HG03097 (cell line): Measurements from ENCODE around the gene POU2F1.

Experiments
- ATAC-seq: cut with Tn5 transposase; IDR thresholded peaks from one replicate; pipeline ENCODE4 v1.9.1; 2021; ENCODE audit not compliant: unreplicated experiment, low FRiP score

POU2F1 gene

GRCh38 chr1:167357305-167357704, 136.6 kb downstream of the POU2F1 start:
- no peak for ATAC-seq

GRCh38 chr1:167359295-167359694, 138.6 kb downstream of the POU2F1 start:
- ATAC-seq = no peak

DNA sequence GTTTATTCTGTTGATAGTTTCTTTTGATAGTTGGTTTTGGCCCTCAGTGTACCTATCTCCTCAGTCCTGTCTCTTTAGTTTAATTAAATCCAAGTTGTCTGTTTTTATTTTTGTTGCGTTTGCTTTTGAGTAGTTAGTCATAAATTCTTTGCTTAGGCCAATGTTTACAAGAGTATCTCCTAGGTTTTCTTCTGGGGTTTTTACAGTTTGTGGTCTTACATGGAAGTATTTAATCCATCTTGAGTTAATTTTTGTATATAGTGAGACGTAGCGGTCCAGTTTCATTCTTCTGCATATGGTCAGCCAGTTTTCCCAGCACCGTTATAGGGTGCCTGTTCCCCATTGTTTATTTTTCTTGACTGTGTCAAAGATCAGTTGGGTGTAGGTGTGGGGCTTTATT, 139.4 kb downstream of the POU2F1 start:
- ATAC-seq = no peak

DNA sequence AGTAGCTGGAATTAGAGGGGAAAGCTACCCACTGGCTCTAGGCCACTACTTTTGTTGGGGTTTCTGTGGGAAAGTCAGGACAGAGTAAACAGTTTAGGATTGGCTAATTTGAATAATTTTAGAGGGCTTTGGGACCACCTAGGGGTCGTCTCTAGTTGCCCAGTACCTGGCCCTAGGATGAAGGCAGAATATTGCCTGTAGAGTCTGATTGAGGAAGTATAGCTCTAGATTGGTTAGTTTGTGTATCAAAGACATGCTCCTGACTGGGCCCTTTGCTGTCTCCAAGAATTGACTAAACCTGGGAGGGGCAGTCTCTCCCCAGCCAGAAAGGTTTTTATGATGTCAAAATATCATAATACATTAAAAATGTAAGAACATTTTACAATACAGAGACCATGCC, 142.0 kb downstream of the POU2F1 start:
- ATAC-seq = no peak

- no peak for ATAC-seq
Observed at GRCh38 chr1:167364826-167365225, 144.1 kb downstream of the POU2F1 start.

DNA sequence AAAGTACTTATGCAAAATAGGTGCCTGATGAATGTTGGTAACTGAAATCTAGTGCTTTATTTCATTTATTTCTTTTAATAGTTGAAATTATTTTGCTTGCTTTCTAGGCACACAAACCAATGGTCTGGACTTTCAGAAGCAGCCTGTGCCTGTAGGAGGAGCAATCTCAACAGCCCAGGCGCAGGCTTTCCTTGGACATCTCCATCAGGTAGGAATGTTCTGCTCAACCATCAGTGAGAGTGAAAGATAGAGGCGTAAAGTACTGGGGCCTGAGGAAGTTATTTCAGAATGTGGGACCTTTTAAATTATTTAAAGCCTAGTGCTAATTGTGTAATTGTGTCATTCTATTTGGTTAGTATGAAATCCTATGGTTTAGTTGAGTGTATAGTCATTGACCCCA, 144.7 kb downstream of the POU2F1 start:
- no peak for ATAC-seq

GRCh38 chr1:167367705-167368104, 147.0 kb downstream of the POU2F1 start:
- ATAC-seq = no peak

DNA sequence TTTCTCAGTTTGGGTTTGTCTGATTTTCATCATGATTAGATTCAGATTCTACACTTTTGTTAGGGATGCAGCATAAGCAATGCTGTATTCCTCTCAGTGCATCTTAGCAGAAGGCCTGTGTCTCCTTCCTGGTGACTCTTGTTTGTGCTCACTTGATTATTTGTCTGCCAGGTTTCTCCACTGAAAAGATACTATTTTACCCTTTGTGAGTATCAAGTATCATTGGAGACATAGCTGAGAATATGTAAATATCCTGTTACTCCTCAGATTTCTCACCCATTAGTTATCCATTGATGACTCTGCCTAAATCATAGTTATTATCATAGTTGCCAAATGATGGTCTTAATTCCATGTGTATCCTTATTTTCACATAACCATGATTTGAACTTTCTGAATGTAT, 148.5 kb downstream of the POU2F1 start:
- no peak for ATAC-seq

DNA sequence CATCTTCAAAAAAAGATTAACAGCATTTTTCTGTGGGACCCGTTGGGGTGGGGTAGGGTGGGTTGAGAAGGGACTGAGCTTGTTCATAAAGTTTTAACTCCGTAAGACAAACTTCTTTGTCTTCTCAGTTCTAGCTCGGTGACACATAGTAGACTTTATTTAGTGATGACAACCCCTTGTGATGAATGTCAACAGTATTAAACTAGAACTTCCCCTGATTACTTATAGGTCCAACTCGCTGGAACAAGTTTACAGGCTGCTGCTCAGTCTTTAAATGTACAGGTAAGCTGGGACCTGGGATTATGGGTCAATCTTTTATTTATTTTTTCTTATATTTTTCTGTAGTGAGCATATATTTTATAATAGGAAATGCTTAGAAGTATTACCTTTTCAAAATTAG, 149.2 kb downstream of the POU2F1 start:
- ATAC-seq = no peak

DNA sequence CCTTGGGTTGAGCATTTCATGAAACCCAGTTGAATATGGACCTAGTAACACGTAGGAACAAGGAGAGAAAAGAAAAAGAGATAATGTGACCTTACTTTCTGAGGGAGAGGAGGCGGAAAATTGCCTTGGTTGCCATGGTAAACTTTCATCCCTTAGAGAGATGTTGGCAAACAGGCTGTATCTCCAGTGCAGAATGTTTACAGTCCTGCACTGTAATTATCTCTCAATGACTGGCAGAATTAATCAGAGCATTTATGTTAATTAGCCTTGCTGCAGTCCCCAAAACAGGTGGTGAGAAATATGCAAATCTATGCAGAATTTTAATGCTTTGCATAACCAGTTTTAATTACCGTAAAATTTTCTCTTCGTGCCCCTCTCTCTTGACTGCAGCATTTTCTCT, 150.3 kb downstream of the POU2F1 start:
- ATAC-seq = no peak

DNA sequence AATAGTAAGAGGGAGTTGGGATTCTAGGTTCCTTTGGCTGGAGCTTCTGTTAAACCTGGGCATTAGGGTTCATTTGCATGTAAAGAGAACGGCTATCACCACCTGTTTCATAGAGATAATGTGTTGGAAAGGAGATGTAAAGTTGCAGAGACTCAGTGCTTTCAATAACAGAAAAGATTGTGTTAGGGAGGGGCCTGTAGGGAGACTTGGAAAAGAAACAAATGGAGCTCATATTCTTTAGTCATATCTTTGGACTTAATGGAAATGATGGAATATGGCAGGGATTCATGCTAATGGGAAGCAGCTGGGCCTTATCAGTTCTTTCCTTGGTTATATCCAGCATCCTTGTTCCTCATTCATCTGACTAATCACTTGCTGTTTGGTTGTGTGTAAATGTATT, 152.7 kb downstream of the POU2F1 start:
- no peak for ATAC-seq

DNA sequence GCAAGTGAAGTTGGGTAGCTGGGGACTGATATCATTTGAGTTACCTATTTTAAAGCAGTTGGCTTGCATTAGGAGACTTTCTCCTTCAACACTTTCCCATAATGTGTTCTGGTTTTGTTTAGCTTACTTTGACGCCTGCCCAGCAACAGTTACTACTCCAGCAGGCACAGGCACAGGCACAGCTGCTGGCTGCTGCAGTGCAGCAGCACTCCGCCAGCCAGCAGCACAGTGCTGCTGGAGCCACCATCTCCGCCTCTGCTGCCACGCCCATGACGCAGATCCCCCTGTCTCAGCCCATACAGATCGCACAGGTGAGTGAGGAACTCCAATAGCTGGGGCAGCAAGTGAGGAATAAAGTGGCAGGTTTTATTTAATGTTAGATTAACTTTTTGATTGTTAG, 153.3 kb downstream of the POU2F1 start:
- no peak for ATAC-seq

DNA sequence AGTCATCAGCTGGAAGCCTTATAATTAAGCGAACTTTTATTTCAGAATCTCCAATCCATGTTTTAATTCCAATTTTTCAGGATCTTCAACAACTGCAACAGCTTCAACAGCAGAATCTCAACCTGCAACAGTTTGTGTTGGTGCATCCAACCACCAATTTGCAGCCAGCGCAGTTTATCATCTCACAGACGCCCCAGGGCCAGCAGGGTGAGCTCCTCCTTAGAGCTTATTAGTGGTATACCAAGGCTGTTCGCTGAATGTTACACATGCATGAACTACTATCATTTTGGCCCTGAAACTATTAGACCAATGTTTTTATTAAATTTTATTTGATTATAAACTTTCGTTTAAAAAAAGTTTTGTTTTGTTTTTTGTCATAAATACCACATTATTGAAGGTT, 155.3 kb downstream of the POU2F1 start:
- ATAC-seq = no peak

DNA sequence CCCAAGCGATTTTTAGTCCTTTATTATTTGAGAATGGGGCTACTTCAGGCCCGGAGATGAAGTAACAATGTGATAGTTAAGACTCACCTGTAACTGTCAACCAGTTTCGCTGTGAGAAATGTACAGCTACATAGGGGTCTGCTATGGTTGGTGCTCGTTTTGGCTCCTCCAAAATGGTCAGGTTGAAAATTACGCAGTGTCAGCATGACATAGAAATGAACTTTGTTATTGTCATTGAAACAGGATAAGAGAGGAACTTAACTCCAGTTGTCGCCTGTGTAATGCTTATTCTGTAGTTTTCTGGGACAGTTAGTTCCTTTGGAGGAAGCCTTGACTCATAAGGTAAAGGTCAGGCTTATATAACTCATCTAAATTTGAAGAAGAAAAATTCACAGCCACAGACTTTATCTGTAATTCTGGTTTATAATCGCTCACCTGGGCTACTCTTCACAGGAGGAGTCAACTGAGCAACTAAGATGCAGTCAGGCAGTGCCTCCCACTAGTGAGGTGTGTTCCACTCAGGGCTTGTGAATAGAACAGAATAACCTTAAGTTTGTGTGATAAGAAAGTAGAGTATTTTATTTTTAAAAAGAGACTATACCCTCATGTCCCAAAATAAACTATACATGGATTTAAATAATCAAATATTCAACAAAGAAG, 166.7 kb downstream of the POU2F1 start:
- no peak for ATAC-seq

GRCh38 chr1:167388976-167389375, 168.3 kb downstream of the POU2F1 start:
- no peak for ATAC-seq

DNA sequence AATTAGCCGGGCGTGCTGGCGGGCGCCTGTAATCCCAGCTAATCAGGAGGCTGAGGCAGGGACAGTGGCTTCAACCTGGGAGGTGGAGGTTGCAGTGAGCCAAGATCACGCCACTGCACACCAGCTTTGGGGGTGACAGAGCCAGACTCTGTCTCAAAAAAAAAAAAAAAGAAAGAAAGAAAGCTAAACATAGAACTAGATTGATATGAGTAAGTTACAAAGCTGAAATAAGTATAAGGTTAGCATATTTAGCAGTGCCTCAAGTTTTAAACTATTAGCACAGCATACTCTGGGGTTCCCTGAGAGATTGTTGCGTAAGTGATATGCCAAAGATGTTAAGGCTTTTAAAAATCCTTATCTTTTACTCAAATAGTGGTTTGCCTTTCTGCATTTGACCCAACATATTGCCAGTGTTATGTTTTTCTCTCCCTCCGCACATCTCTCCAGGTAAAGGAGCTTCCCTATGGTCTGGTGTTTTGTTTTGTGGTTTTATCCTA, 171.6 kb downstream of the POU2F1 start:
- no peak for ATAC-seq

DNA sequence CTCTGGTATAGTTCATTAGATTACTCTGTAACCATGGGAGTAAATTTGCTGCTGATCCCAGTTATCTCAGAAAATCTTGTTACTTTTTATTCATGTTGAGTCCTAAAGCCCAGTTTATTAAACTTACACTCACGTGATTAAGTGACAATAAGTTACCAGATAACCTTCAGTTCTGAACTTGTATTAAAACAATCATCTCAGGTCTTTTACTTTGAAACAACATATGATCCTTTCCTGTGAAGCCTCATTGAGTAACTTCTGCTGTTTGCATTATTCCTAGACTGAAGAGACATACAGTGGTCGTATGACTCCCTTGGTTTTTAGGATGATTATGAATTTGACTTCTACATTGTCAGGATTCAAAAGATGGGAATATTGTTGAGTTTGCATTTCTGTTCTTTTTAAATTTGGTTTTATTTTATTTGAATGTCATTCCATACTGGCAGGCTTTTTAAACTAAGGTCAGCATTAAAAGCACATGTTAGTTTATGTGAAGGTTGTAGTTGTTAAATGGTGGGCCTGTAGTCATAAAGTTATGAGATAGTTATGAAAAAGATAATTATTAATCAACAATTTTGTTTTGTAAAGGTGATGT, 179.8 kb downstream of the POU2F1 start:
- no peak for ATAC-seq

- ATAC-seq = no peak
Observed at GRCh38 chr1:167401260-167401873, 180.7 kb downstream of the POU2F1 start.

GRCh38 chr1:167404161-167404888, 183.6 kb downstream of the POU2F1 start:
- no peak for ATAC-seq

- no peak for ATAC-seq
Observed at GRCh38 chr1:167404908-167405307, 184.2 kb downstream of the POU2F1 start.

DNA sequence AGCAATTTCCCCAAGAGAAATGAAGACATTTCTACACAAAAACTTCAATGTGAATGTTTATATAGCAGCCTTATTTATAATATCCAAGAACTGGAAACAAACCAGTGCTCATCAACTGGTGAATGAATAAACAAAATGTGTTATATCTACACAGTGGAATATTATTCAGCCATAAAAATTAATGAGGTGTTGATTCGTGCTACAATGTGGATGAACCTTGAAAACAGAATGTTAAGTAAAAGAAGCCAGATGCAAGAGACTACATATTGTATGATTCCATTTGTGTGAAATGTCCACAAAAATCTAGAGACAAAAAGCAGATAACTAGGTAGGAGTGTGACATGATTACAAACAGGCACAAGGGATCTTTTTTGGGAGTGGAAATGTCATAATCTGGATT, 187.7 kb downstream of the POU2F1 start:
- no peak for ATAC-seq
